ENCODE results near the gene MALSU1.

MALSU1 gene

GRCh38 chr7:23335621-23336020, 36.5 kb downstream of the MALSU1 start:
- no peak for DNase-seq (ENCODE audit: low spot score)

GRCh38 chr7:23336086-23336485, 36.9 kb downstream of the MALSU1 start:
- DNase-seq (ENCODE audit: low spot score): no peak

- no peak for DNase-seq (ENCODE audit: low spot score)
Observed at GRCh38 chr7:23336799-23337283, 37.7 kb downstream of the MALSU1 start.

- no peak for DNase-seq (ENCODE audit: low spot score)
Observed at GRCh38 chr7:23337374-23337773, 38.2 kb downstream of the MALSU1 start.

GRCh38 chr7:23338439-23338838, 39.3 kb downstream of the MALSU1 start:
- no peak for DNase-seq (ENCODE audit: low spot score)

- DNase-seq (ENCODE audit: low spot score): no peak
Observed at GRCh38 chr7:23338863-23339262, 39.7 kb downstream of the MALSU1 start.

- DNase-seq (ENCODE audit: low spot score): no peak
Observed at GRCh38 chr7:23341846-23342598, 42.9 kb downstream of the MALSU1 start.

GRCh38 chr7:23343102-23343501, 44.0 kb downstream of the MALSU1 start:
- DNase-seq (ENCODE audit: low spot score): no peak

GRCh38 chr7:23343806-23344475, 44.8 kb downstream of the MALSU1 start:
- DNase-seq (ENCODE audit: low spot score): no peak

- no peak for DNase-seq (ENCODE audit: low spot score)
Observed at GRCh38 chr7:23345601-23346000, 46.5 kb downstream of the MALSU1 start.

- no peak for DNase-seq (ENCODE audit: low spot score)
Observed at GRCh38 chr7:23346316-23346715, 47.2 kb downstream of the MALSU1 start.

- no peak for DNase-seq (ENCODE audit: low spot score)
Observed at GRCh38 chr7:23347033-23347681, 48.0 kb downstream of the MALSU1 start.

- no peak for DNase-seq (ENCODE audit: low spot score)
Observed at GRCh38 chr7:23347682-23348180, 48.6 kb downstream of the MALSU1 start.

GRCh38 chr7:23349484-23350157, 50.5 kb downstream of the MALSU1 start:
- DNase-seq (ENCODE audit: low spot score): no peak

GRCh38 chr7:23350466-23350865, 51.3 kb downstream of the MALSU1 start:
- no peak for DNase-seq (ENCODE audit: low spot score)

GRCh38 chr7:23353172-23353571, 54.0 kb downstream of the MALSU1 start:
- DNase-seq (ENCODE audit: low spot score): no peak

GRCh38 chr7:23356168-23356567, 57.0 kb downstream of the MALSU1 start:
- DNase-seq (ENCODE audit: low spot score): no peak

GRCh38 chr7:23356726-23357125, 57.6 kb downstream of the MALSU1 start:
- DNase-seq (ENCODE audit: low spot score): no peak

GRCh38 chr7:23357190-23358093, 58.3 kb downstream of the MALSU1 start:
- no peak for DNase-seq (ENCODE audit: low spot score)

- DNase-seq (ENCODE audit: low spot score): no peak
Observed at GRCh38 chr7:23358152-23358674, 59.1 kb downstream of the MALSU1 start.
